ENCODE results near the gene EPHB2.

DNA sequence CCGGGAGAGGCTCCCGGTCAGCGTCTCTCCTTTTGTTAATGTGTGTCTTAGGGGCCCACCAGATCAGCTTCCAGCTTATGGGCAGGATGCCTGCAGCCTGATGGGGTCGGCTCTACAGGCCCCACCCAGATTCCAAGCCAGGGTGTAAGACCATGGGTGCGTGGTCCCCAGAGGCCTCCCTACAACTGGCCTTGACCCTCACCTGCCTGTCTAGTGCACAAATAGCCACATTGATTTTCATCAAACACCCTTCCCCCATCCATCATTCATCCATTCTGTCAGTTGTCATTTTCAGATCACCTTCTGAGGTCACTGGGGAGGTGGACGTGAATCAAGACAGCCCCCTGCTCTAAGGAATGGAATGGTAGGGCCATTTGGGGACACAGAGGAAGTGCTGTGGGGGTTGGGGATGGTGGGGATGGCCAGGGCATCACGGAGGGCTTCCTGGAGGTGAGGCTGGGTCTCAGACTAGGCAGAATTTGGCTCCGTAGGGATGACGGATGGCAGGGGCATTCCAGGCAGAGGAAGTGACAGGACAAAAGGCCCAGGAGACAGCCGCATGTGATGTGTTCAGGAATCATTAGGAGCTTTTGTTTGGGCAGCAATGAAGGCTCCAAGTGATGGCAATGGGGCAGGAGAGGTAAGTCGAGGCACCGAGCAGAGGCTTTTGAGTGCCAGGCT lies 118.8 kb downstream of the EPHB2 start:
- TF ChIP-seq EP300 (IDR thresholded peaks at IDR 0.05; ENCODE audit: borderline replicate concordance), result no peak
- no peak for TF ChIP-seq NFIC (IDR thresholded peaks at IDR 0.05)
- no peak for TF ChIP-seq YY1 (IDR thresholded peaks at IDR 0.05; ENCODE audit: low read depth)
- TF ChIP-seq USF1 (IDR thresholded peaks at IDR 0.05), result no peak

All from Ishikawa (cell line).